ENCODE data around the gene UBE3C. TPM values are rescaled to one million over a fixed set of nuclear protein-coding genes. Genes with fewer than 3 reads are reported as not detected.

UBE3C gene
- total RNA-seq, 1 experiment from 2014 or later, result 84.8 TPM

- Histone ChIP-seq H2AFZ (ENCODE audit: low read length) (no peak overlapping the region), H3K27ac (ENCODE audit: low read length) (no peak overlapping the region), H3K4me3 (ENCODE audit: low read length) (no peak overlapping the region), H3K79me2 (ENCODE audit: low read length) (no peaks in the 10 kb centered on the region), H3K4me2 (ENCODE audit: low read depth, low read length, poor library complexity, severe bottlenecking) (no peak overlapping the region), H3K36me3 (ENCODE audit: insufficient read depth, low read length) (peaks cover 31% of the 10 kb centered on the region), H3K9me3 (ENCODE audit: low read length) (no peaks in the 10 kb centered on the region), H3K4me1 (ENCODE audit: low read length) (no peaks in the 10 kb centered on the region), H4K20me1 (ENCODE audit: insufficient read depth, low read depth, low read length) (no peaks in the 10 kb centered on the region), H3K9me2 (replicated peaks; ENCODE audit: insufficient read depth, low read length) (no peaks in the 10 kb centered on the region), H3K27me3 (ENCODE audit: low read length) (no peaks in the 10 kb centered on the region), H3K9ac (ENCODE audit: low read length) (no peak overlapping the region)
- DNase-seq, result no peak
These were observed 128.8 kb downstream of the UBE3C start for GRCh38 chr7:157267516-157267915.

GRCh38 chr7:157267956-157268355, 129.2 kb downstream of the UBE3C start:
- Histone ChIP-seq H2AFZ (ENCODE audit: low read length) (no peak overlapping the region), H3K36me3 (ENCODE audit: insufficient read depth, low read length) (peaks cover 31% of the 10 kb centered on the region), H3K27ac (ENCODE audit: low read length) (no peak overlapping the region), H3K9me2 (replicated peaks; ENCODE audit: insufficient read depth, low read length) (no peaks in the 10 kb centered on the region), H3K4me2 (ENCODE audit: low read depth, low read length, poor library complexity, severe bottlenecking) (no peak overlapping the region), H3K27me3 (ENCODE audit: low read length) (no peaks in the 10 kb centered on the region), H3K4me1 (ENCODE audit: low read length) (no peaks in the 10 kb centered on the region), H3K79me2 (ENCODE audit: low read length) (no peaks in the 10 kb centered on the region), H3K4me3 (ENCODE audit: low read length) (no peak overlapping the region), H4K20me1 (ENCODE audit: insufficient read depth, low read depth, low read length) (no peaks in the 10 kb centered on the region), H3K9ac (ENCODE audit: low read length) (no peak overlapping the region), H3K9me3 (ENCODE audit: low read length) (no peaks in the 10 kb centered on the region)
- no peak for DNase-seq

- Histone ChIP-seq H3K27me3 (ENCODE audit: low read length) (no peaks in the 10 kb centered on the region), H3K9ac (ENCODE audit: low read length) (no peak overlapping the region), H3K79me2 (ENCODE audit: low read length) (no peaks in the 10 kb centered on the region), H3K27ac (ENCODE audit: low read length) (no peak overlapping the region), H2AFZ (ENCODE audit: low read length) (no peak overlapping the region), H4K20me1 (ENCODE audit: insufficient read depth, low read depth, low read length) (no peaks in the 10 kb centered on the region), H3K4me3 (ENCODE audit: low read length) (no peak overlapping the region), H3K4me2 (ENCODE audit: low read depth, low read length, poor library complexity, severe bottlenecking) (no peak overlapping the region), H3K9me3 (ENCODE audit: low read length) (no peaks in the 10 kb centered on the region), H3K9me2 (replicated peaks; ENCODE audit: insufficient read depth, low read length) (no peaks in the 10 kb centered on the region), H3K4me1 (ENCODE audit: low read length) (no peaks in the 10 kb centered on the region), H3K36me3 (ENCODE audit: insufficient read depth, low read length) (peaks cover 31% of the 10 kb centered on the region)
- DNase-seq, result no peak
These were observed 129.8 kb downstream of the UBE3C start for GRCh38 chr7:157268540-157268939.

GRCh38 chr7:157269341-157270059, 130.8 kb downstream of the UBE3C start:
- Histone ChIP-seq H3K4me2 (ENCODE audit: low read depth, low read length, poor library complexity, severe bottlenecking) (no peak overlapping the region), H3K36me3 (ENCODE audit: insufficient read depth, low read length) (peaks cover 25% of the 10 kb centered on the region; the same call in 1 of the 2 replicates), H2AFZ (ENCODE audit: low read length) (no peak overlapping the region), H3K4me3 (ENCODE audit: low read length) (no peak overlapping the region), H3K9me2 (replicated peaks; ENCODE audit: insufficient read depth, low read length) (no peaks in the 10 kb centered on the region), H3K27ac (ENCODE audit: low read length) (no peak overlapping the region), H3K27me3 (ENCODE audit: low read length) (no peaks in the 10 kb centered on the region), H3K9me3 (ENCODE audit: low read length) (no peaks in the 10 kb centered on the region), H3K79me2 (ENCODE audit: low read length) (no peaks in the 10 kb centered on the region), H3K9ac (ENCODE audit: low read length) (no peak overlapping the region), H3K4me1 (ENCODE audit: low read length) (no peaks in the 10 kb centered on the region), H4K20me1 (ENCODE audit: insufficient read depth, low read depth, low read length) (no peaks in the 10 kb centered on the region)
- no peak for DNase-seq

- no peak overlapping the region for H3K9ac ChIP-seq (ENCODE audit: low read length)
- DNase-seq, result no peak
- no peak overlapping the region for H3K27ac ChIP-seq (ENCODE audit: low read length)
- H3K9me3 ChIP-seq (ENCODE audit: low read length), result no peaks in the 10 kb centered on the region
- H3K4me2 ChIP-seq (ENCODE audit: low read depth, low read length, poor library complexity, severe bottlenecking), result no peak overlapping the region
- H3K9me2 ChIP-seq (replicated peaks; ENCODE audit: insufficient read depth, low read length), result no peaks in the 10 kb centered on the region
- H2AFZ ChIP-seq (ENCODE audit: low read length), result no peak overlapping the region
- no peaks in the 10 kb centered on the region for H4K20me1 ChIP-seq (ENCODE audit: insufficient read depth, low read depth, low read length)
- no peaks in the 10 kb centered on the region for H3K4me1 ChIP-seq (ENCODE audit: low read length)
- H3K27me3 ChIP-seq (ENCODE audit: low read length), result no peaks in the 10 kb centered on the region
- peaks cover 20% of the 10 kb centered on the region; the same call in 1 of the 2 replicates for H3K36me3 ChIP-seq (ENCODE audit: insufficient read depth, low read length)
- H3K4me3 ChIP-seq (ENCODE audit: low read length), result no peak overlapping the region
- H3K79me2 ChIP-seq (ENCODE audit: low read length), result no peaks in the 10 kb centered on the region
These were observed 131.3 kb downstream of the UBE3C start for GRCh38 chr7:157270060-157270444.

GRCh38 chr7:157271315-157271990, 132.7 kb downstream of the UBE3C start:
- Histone ChIP-seq H3K9me3 (ENCODE audit: low read length) (no peaks in the 10 kb centered on the region), H3K79me2 (ENCODE audit: low read length) (no peaks in the 10 kb centered on the region), H3K9ac (ENCODE audit: low read length) (no peak overlapping the region), H3K27ac (ENCODE audit: low read length) (no peak overlapping the region), H2AFZ (ENCODE audit: low read length) (no peak overlapping the region), H3K36me3 (ENCODE audit: insufficient read depth, low read length) (peaks cover 18% of the 10 kb centered on the region; the same call in 1 of the 2 replicates), H3K27me3 (ENCODE audit: low read length) (no peaks in the 10 kb centered on the region), H3K9me2 (replicated peaks; ENCODE audit: insufficient read depth, low read length) (no peaks in the 10 kb centered on the region), H3K4me1 (ENCODE audit: low read length) (no peaks in the 10 kb centered on the region), H3K4me2 (ENCODE audit: low read depth, low read length, poor library complexity, severe bottlenecking) (no peak overlapping the region), H4K20me1 (ENCODE audit: insufficient read depth, low read depth, low read length) (no peaks in the 10 kb centered on the region), H3K4me3 (ENCODE audit: low read length) (no peak overlapping the region)
- no peak for DNase-seq

GRCh38 chr7:157271991-157272324, 133.2 kb downstream of the UBE3C start:
- Histone ChIP-seq H3K9me2 (replicated peaks; ENCODE audit: insufficient read depth, low read length) (no peaks in the 10 kb centered on the region), H3K4me3 (ENCODE audit: low read length) (no peak overlapping the region), H4K20me1 (ENCODE audit: insufficient read depth, low read depth, low read length) (no peaks in the 10 kb centered on the region), H3K9ac (ENCODE audit: low read length) (no peak overlapping the region), H3K27me3 (ENCODE audit: low read length) (no peaks in the 10 kb centered on the region), H3K27ac (ENCODE audit: low read length) (no peak overlapping the region), H2AFZ (ENCODE audit: low read length) (no peak overlapping the region), H3K4me1 (ENCODE audit: low read length) (no peaks in the 10 kb centered on the region), H3K9me3 (ENCODE audit: low read length) (no peaks in the 10 kb centered on the region), H3K36me3 (ENCODE audit: insufficient read depth, low read length) (peaks cover 14% of the 10 kb centered on the region; the same call in 1 of the 2 replicates), H3K4me2 (ENCODE audit: low read depth, low read length, poor library complexity, severe bottlenecking) (no peak overlapping the region), H3K79me2 (ENCODE audit: low read length) (no peaks in the 10 kb centered on the region)
- DNase-seq, result no peak

GRCh38 chr7:157272351-157273207, 133.9 kb downstream of the UBE3C start:
- Histone ChIP-seq H3K4me1 (ENCODE audit: low read length) (no peaks in the 10 kb centered on the region), H3K9me3 (ENCODE audit: low read length) (no peaks in the 10 kb centered on the region), H3K9ac (ENCODE audit: low read length) (no peak overlapping the region), H3K9me2 (replicated peaks; ENCODE audit: insufficient read depth, low read length) (no peaks in the 10 kb centered on the region), H3K4me3 (ENCODE audit: low read length) (no peak overlapping the region), H3K4me2 (ENCODE audit: low read depth, low read length, poor library complexity, severe bottlenecking) (no peak overlapping the region), H4K20me1 (ENCODE audit: insufficient read depth, low read depth, low read length) (no peaks in the 10 kb centered on the region), H3K27ac (ENCODE audit: low read length) (no peak overlapping the region), H2AFZ (ENCODE audit: low read length) (no peak overlapping the region), H3K79me2 (ENCODE audit: low read length) (no peaks in the 10 kb centered on the region), H3K36me3 (ENCODE audit: insufficient read depth, low read length) (peaks cover 14% of the 10 kb centered on the region; the same call in 1 of the 2 replicates), H3K27me3 (ENCODE audit: low read length) (no peaks in the 10 kb centered on the region)
- DNase-seq, result no peak

Measured in Karpas-422 (cell line).